H1 (cell line): ENCODE data around the gene ATP6V1C2. TPM values are rescaled to one million over a fixed set of nuclear protein-coding genes. Genes with fewer than 3 reads are reported as not detected.

Experiments
- CTBP2 ChIP-seq: IDR thresholded peaks from 2 replicates; pipeline ENCODE4 v1.7.0; 2011; ENCODE audit warnings: borderline replicate concordance, mild to moderate bottlenecking, moderate library complexity, mixed read lengths, low read length; ENCODE audit not compliant: insufficient read depth, insufficient read length
- CTCF ChIP-seq, 3 experiments: IDR thresholded peaks; 1 replicate in 2 of 3; 2 replicates in 1 of 3; pipeline versions ENCODE4 v1.5.1 to v1.6.1; 2011; ENCODE audit warnings: low read length in 3 of 3, mild to moderate bottlenecking in 3 of 3, inconsistent platforms in 2 of 3, low read depth in 1 of 3, moderate library complexity in 1 of 3; ENCODE audit not compliant: insufficient read depth in 1 of 3; ENCODE audit errors: control extremely low read depth in 1 of 3
- E2F6 ChIP-seq: IDR thresholded peaks from 2 replicates; pipeline ENCODE4 v1.6.1; 2012; ENCODE audit warnings: inconsistent platforms
- JUND ChIP-seq: IDR thresholded peaks from 2 replicates; pipeline ENCODE4 v1.6.1; 2011; ENCODE audit warnings: mild to moderate bottlenecking, improper control_type of control experiment, low read length
- RNF2 ChIP-seq: fragments of 200-900, 300-1000 bp; sonication (generic); IDR thresholded peaks from 2 replicates; pipeline ENCODE4 v1.7.1; 2016; ENCODE audit warnings: borderline replicate concordance, low read depth, mild to moderate bottlenecking, antibody characterized with exemption, low read length; ENCODE audit not compliant: poor library complexity, severe bottlenecking; ENCODE audit errors: missing control alignments
- SAP30 ChIP-seq: fragments of 300-600 bp; sonication (generic); IDR thresholded peaks from 2 replicates; pipeline ENCODE4 v1.7.1; 2012; ENCODE audit warnings: low read length, moderate library complexity, mild to moderate bottlenecking, inconsistent platforms; ENCODE audit not compliant: insufficient read depth, insufficient replicate concordance
- SRF ChIP-seq: IDR thresholded peaks from 2 replicates; pipeline ENCODE4 v1.6.1; 2011; ENCODE audit warnings: mild to moderate bottlenecking, low read depth, low read length, moderate library complexity
- ZNF274 ChIP-seq: IDR thresholded peaks from 2 replicates; pipeline ENCODE4 v1.7.0; 2012; ENCODE audit warnings: low read length, borderline replicate concordance; ENCODE audit errors: extremely low read depth
- polyA plus RNA-seq, 7 experiments: library from polyadenylated mRNA; depleted of rRNA in 3 of 7; stranded (reverse) in 5 of 7; unstranded in 2 of 7; fragments of >200 nt in 5 of 7; fragments of 200-250 nt in 2 of 7; gene quantifications; 1 replicate in 5 of 7; 2 replicates in 1 of 7; 4 replicates in 1 of 7; pipeline versions ENCODE4 v1.2.1 to v1.2.3, GENCODE V29; 2011 to 2013; ENCODE audit warnings: missing spikeins in 2 of 7, mixed read lengths in 2 of 7
- total RNA-seq: library from RNA; stranded (reverse); fragmentation: NEBNext Ultra II Directional; extraction: Animal tissue kit (Norgen Biotek cat#: 25700); gene quantifications from 2 replicates; pipeline ENCODE4 v1.2.1, GENCODE V29; 2021

ATP6V1C2 gene
- total and polyA plus RNA-seq, 2 of the 8 experiments (the other 6 are each of a cell fraction or from before 2014, with no cell fraction given), result 0.29 to 0.74 TPM

- TF ChIP-seq CTCF (IDR thresholded peaks at IDR 0.05; ENCODE audit: control extremely low read depth in 1 of 3, insufficient read depth in 1 of 3, low read depth in 1 of 3, low read length in 3 of 3) (no peak), RNF2 (no peak), CTBP2 (no peak), SRF (no peak), JUND (no peak), ZNF274 (no peak), SAP30 (no peak), E2F6 (no peak)
Observed at GRCh38 chr2:10779776-10780490, 58.5 kb downstream of the ATP6V1C2 start (continued).
